Measurements from ENCODE around the gene NWD2. TPM values are rescaled to one million over a fixed set of nuclear protein-coding genes. Genes with fewer than 3 reads are reported as not detected.

Gene NWD2
- total and polyA plus RNA-seq, 10 donors = 0.05 TPM; not detected in 9

DNA sequence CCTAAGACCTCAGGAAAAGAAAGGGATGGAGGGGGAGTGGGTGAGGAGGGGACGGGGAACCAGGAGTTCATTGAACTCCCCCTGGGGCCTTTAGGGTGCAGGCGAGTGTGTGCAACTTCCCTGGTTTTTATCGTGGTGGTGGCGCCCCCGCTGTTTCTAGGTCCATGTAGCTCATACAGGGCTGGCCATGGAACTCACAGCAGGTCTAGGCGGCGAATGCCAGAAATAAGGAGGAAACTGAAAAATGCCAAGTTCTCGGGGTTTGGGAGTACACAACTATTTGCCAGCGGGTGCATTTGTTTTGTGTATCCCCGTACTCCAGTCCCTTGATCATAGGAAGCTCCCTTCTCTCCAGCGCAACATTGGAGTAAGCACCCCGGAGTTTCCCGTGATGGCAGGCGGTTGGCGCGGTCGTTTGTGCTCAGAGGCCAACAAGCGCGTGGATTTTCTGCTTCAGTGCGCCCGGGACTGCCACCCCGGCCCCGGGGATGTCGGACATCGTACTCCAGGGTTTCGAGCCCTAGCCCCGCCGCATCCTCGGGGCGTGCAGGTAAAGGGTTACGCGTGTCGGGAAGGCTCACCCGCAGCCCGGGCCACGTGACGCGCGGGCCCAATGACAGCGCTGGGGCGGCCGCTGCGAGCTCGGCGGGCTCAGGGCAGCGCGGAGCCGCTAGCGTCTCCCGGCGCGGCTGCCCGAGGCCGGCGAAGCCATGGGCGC lies 208.9 kb downstream of the NWD2 start:
- Histone ChIP-seq H3K9me3 (no peaks in the 10 kb centered on the region), H3K27ac (no peak overlapping the region), H3K27me3 (replicated peaks in 1 of 7) (peaks cover 4 to 82% (median 46%) of the 10 kb centered on the region in 7 donors), H3K36me3 (no peaks in the 10 kb centered on the region), H3K4me3 (peak overlapping the region; percentile 26 to 75 (median 50)), H3K4me1 (peaks cover 5 to 19% (median 15%) of the 10 kb centered on the region in 6 donors)
- TF ChIP-seq, protein P1, sequence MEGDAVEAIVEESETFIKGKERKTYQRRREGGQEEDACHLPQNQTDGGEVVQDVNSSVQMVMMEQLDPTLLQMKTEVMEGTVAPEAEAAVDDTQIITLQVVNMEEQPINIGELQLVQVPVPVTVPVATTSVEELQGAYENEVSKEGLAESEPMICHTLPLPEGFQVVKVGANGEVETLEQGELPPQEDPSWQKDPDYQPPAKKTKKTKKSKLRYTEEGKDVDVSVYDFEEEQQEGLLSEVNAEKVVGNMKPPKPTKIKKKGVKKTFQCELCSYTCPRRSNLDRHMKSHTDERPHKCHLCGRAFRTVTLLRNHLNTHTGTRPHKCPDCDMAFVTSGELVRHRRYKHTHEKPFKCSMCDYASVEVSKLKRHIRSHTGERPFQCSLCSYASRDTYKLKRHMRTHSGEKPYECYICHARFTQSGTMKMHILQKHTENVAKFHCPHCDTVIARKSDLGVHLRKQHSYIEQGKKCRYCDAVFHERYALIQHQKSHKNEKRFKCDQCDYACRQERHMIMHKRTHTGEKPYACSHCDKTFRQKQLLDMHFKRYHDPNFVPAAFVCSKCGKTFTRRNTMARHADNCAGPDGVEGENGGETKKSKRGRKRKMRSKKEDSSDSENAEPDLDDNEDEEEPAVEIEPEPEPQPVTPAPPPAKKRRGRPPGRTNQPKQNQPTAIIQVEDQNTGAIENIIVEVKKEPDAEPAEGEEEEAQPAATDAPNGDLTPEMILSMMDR (IDR thresholded peaks at IDR 0.05 in 8 of 11, conservative IDR thresholded peaks at IDR 0.05 in 3 of 11) = no peak
- no peak for TF ChIP-seq POLR2A (IDR thresholded peaks at IDR 0.05)
- no peak for TF ChIP-seq POLR2AphosphoS5 (IDR thresholded peaks at IDR 0.05)
- DNase-seq = peak; percentile 86
- WGBS, 5 donors = 1 to 3% (median 1%) methylated on average over 29 to 56 of the region's 56 CpGs
- intact Hi-C loops (cut with DNase I; ENCODE audit: low total_unique reads) = no loop called here

DNA sequence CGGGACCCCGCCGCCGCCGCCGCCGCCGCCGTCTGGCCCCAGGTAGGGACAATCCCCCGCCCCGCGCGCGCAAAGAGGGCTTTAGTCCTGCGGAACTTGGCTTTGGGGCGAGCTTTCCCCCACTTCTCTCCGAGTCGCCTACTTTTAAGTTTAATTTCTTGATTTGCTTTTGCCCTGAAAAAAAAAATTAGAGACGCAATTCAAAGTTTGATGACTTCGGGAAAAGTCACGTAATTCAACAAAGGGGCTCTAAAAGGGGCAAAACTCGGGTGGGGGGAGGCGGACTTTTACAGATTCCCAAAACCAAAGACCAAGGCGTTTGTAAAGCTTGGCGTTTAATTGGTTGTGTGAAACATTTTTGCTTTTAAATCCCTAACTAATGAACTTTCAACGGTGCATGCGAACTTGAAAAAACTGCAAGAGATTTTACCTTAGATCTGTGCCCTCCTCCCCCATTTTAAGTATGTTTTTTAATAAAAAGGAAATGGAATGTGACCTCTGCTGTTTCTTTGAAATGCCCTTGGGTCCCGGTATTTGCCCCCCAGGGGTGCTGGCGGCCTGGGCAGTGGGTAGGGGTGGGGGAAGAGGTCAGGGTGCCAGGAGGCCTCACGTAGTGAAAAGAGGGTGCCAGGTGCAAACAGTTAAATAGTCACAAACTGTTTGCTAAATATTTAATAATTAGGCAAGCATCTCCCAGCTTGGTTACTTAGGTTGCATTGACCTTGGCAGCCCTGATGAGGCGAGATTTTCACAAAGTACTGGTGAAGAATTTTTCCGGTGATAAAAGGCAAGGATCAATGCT lies 209.7 kb downstream of the NWD2 start:
- no peaks in the 10 kb centered on the region for H3K9me3 ChIP-seq
- TF ChIP-seq POLR2AphosphoS5 (IDR thresholded peaks at IDR 0.05) = no peak
- TF ChIP-seq POLR2A (IDR thresholded peaks at IDR 0.05) = no peak
- TF ChIP-seq, protein P1 (IDR thresholded peaks at IDR 0.05 in 8 of 11, conservative IDR thresholded peaks at IDR 0.05 in 3 of 11) = no peak
- peak overlapping the region in 7 of 8 donors; percentile 41 to 75 (median 50) for H3K4me3 ChIP-seq
- peaks cover 4 to 83% (median 46%) of the 10 kb centered on the region in 7 donors for H3K27me3 ChIP-seq (replicated peaks in 1 of 7)
- H3K27ac ChIP-seq = no peak overlapping the region
- H3K36me3 ChIP-seq = no peaks in the 10 kb centered on the region
- intact Hi-C loops (cut with DNase I; ENCODE audit: low total_unique reads) = no loop called here
- DNase-seq = no peak
- WGBS, 5 donors = 4 to 9% (median 7%) methylated on average over 31 to 32 of the region's 32 CpGs
- peaks cover 5 to 19% (median 15%) of the 10 kb centered on the region in 6 donors for H3K4me1 ChIP-seq

DNA sequence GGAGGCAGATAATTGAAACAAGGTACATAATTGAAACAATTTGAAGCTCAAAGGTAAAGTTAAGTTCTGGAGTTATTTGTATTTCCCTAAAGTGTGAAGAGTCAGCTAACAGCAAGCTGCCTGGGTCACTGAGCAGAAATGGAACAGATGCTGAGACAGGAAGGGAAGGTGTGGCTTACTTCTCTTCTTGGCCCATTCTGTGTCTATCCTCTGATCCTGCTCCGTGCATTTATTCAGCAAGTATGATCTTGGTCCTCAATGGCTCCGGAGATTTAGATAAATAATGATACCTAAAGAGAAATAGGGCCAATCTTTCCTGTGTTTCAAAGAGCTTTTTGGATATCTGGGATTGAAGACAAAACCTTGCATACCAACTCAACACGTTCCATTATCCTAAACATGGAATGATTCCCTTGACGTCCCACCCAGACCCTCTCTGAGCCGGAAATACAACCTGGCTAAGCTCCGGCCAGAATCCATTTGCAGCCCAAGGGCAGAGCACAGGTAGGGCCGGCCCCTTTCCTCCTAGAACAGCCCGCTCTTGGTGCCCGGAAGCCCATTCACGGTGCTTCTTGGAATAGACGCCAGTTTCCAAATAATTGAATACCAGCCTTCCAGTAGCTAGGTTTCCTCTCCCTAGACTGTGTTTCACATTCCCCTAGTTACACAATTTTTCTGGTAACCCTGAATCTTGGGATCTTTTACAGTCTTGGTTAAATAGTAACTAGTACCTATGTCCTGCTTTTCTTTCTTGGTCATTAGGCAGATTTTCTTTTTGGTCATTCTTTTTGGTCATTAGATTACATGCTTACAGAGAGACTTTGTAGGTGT lies 211.0 kb downstream of the NWD2 start:
- H3K27me3 ChIP-seq (replicated peaks in 1 of 7) = peaks cover 4 to 74% (median 46%) of the 10 kb centered on the region in 7 donors
- peaks cover 5 to 19% (median 15%) of the 10 kb centered on the region in 6 donors for H3K4me1 ChIP-seq
- 87 to 95% (median 90%) methylated on average over 11 of the region's 11 CpGs for WGBS, 5 donors
- no peaks in the 10 kb centered on the region for H3K36me3 ChIP-seq
- H3K27ac ChIP-seq = no peak overlapping the region
- TF ChIP-seq, protein P1 (IDR thresholded peaks at IDR 0.05 in 8 of 11, conservative IDR thresholded peaks at IDR 0.05 in 3 of 11) = no peak
- TF ChIP-seq POLR2AphosphoS5 (IDR thresholded peaks at IDR 0.05) (no peak), POLR2A (IDR thresholded peaks at IDR 0.05) (no peak)
- DNase-seq = no peak
- no peak overlapping the region for H3K4me3 ChIP-seq
- intact Hi-C loops (cut with DNase I; ENCODE audit: low total_unique reads) = no loop called here
- H3K9me3 ChIP-seq = peaks cover 0 to 3% (median 0%) of the 10 kb centered on the region in 8 donors

All from spleen (tissue), 11 donors.